RPMI7951 (cell line): Measurements from ENCODE around the gene DLG4. TPM values are rescaled to one million over a fixed set of nuclear protein-coding genes. Genes with fewer than 3 reads are reported as not detected.

ENCODE experiments used
- DNase-seq: peaks from one replicate; pipeline ENCODE4 v3.0.0-alpha.2; 2012; ENCODE audit warnings: low read depth
- total RNA-seq: library from RNA; depleted of rRNA; stranded (reverse); fragments of >200 nt; shearing (Covaris generic); gene quantifications from 2 replicates; pipeline ENCODE4 v1.2.3, GENCODE V29; 2014

The DLG4 gene
- total RNA-seq, 1 experiment from 2014 or later: 6.5 TPM

DNA sequence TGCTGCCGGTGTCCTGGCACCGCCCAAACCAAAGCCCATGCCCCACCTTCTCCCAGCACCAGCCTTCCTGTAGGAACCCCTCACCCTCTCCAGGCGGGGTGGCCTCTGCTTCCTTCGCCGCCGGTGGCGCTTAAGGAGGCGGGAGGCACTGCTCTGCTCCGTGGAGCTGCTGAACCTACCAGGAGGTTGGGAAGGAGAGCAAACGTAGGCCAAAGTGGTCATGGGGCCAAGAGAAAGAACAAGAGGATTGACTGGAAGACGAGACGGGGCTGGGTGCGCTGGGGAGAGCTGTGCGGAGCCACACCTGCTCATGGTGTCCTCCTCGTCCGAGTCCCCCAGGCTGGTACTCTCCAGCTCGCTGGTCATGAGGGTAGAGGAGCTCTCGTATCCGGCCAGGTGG, 9.9 kb upstream of the DLG4 start:
- no peak for DNase-seq

DNA sequence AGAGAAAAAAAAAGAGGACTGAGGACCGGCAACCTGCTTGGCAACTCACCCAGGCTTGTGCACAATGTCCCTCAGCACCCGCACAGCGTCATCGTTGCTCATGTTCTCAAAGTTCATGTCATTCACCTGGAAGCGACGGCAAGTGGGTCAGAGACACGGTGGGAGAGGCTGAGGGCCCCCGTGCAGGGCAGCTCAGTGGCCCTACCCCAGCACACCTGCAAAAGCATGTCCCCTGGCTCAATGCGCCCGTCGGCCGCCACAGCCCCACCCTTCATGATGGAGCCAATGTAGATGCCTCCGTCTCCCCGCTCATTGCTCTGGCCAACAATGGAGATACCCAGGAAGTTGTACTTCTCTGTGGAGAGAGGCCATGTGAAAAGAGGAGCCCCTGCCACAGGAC, 9.3 kb upstream of the DLG4 start:
- DNase-seq: no peak

DNA sequence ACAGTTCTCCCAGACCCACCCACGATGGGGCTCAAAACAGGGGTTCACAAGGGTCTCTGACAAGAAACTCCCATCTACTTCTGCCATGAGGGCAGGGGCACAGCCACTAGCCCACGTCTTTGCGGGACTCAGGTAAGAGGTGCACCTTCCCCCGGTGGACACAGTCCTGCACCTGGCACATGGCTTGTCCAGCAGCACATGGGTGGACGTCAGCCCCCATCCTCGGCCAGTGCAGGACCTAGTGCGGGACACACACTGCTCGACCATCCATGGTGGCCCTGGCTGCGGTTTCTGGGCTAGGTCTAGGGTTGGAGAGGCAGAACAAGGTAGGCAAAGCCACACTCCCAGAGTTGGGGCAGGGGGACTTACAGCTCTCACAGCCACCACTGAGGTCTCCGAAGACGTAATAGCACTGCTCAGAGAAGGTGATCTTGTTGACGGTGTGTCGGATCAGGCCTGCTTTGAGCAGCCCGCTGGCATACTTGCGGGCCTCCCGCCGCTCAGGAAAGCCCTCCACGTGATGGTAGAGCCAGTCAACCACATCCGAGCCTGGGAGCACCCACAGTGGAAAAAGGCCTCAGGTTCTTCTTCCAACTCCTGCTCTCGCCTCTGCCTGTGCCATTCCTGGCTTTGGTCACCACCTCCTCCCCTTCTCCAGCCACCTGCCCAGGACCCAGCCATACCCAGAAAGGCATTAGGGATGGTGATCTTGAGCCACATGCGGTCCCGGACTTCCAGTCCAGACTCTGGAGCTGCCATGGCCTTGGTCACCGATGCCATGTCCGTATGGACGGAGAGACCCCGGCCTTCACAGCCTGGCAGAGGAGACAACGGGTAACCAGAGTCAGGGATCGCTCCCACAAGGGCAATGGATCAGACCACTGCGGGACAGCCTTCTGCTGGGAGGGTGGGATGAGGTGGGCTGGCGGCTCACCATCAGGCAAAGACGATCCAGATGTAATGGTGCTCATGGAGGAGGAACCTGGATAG, 7.4 kb upstream of the DLG4 start:
- DNase-seq: no peak

DNA sequence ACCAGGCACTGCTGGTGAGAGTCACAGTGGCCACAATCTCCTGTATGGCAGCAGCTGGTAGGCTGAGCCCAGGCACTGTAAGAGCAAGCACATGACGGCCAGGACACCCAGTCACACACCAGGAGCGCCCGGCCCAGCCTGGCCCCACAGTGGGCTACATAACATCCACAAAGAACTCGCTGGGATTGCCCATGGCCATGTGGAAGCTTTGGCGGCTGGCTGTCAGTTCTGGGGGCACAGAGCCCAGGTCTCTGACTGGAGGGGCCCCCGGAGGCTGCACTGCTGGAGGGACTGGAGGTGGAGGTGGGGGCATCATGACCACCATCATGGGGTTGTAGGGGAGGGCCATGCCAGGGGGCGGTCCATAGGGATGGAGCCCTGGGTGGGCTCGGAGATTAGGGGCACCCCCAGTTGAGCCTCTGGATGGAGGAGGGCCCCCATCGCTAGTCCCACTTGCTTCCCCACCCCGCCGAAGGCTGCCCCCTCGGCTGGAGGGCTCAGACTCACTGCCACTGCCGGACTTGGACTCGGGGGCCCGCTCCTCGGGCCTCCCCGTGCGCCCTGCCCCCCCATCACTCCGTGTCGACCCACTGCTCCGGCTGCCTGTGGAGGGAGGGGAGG, 6.2 kb upstream of the DLG4 start:
- DNase-seq: no peak

GRCh38 chr17:7224661-7225111, 5.0 kb upstream of the DLG4 start:
- no peak for DNase-seq

- DNase-seq: no peak
Measured at GRCh38 chr17:7224110-7224509, 4.5 kb upstream of the DLG4 start.

- no peak for DNase-seq
Measured at GRCh38 chr17:7223375-7223774, 3.7 kb upstream of the DLG4 start.

GRCh38 chr17:7222972-7223292, 3.3 kb upstream of the DLG4 start:
- no peak for DNase-seq

GRCh38 chr17:7222093-7222971, 2.7 kb upstream of the DLG4 start:
- DNase-seq: no peak

GRCh38 chr17:7221278-7222092, 1.8 kb upstream of the DLG4 start:
- no peak for DNase-seq

DNA sequence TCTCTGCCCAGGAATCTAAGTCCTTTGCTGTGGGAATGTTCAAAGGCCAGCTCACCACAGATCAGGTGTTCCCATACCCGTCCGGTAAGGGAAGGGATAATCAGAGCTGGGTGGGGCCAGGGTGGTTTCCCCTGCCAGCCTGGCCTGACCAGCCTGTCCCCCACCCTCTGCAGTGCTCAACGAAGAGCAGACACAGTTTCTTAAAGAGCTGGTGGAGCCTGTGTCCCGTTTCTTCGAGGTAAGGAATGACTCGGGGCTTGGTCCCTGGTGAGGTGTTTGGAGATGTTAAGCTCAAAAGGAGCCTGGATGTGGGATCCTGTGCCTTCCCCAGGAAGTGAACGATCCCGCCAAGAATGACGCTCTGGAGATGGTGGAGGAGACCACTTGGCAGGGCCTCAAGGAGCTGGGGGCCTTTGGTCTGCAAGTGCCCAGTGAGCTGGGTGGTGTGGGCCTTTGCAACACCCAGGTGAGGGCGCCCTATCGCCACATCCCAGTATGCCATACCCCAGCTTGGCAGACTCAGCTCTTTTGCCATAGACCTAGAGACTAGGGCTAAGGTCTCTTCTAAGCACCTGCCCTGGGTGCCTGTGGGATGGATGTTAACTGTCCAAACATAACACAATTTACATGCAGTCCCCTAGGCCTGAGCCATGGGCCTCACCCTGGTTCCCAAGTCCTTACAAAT, 1.1 kb upstream of the DLG4 start:
- peak; percentile 47 for DNase-seq

GRCh38 chr17:7219229-7219811, 316 bp downstream of the DLG4 start:
- DNase-seq: no peak

GRCh38 chr17:7218758-7219157, 878 bp downstream of the DLG4 start:
- DNase-seq: no peak

- no peak for DNase-seq
Measured at GRCh38 chr17:7218166-7218565, 1.5 kb downstream of the DLG4 start.

DNA sequence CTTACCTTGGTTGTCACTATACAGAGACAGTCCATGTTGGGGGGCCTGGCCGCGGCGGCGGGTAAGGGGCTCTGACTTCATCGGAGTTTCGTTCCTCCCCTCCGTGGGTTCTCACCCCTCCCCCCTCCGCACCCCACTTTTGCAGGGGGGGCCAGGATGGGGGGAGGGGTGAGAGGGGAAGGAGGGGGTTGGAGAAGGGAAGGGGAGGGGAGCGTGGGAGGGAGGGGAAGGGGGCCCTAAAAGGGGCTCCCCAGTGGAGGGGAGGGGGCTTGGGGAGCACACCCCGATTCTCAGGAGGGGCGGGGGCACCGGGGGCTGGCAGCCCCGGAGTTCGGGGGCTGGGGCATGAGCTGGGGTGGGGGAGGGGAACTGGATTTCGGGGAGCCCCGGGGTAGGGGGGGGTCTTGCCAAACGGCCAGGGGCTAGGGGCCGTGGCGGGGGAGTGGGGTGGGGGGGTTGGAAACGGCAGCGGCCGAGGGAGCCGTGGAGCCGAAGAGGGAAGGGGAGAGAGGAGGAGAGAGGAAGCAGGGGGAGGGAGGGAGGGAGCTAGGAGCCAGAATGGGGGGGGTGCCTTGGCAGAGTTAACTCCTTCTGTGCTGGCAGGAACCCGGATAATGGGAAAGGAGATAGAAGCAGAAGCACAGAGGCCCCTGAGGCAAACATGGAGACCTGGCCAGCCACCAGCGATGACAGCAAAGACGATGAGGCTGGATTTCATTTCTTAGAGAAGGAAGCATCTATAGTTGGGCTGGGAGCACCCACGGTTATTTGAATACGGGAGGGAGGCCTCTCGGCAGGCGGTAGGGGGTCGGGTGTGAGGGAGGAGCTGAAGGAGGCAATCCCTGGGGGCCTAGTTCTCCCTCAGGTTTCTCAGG, 2.3 kb downstream of the DLG4 start:
- peak; percentile 72 for DNase-seq

- DNase-seq: no peak
Measured at GRCh38 chr17:7216242-7217112, 3.2 kb downstream of the DLG4 start.

DNA sequence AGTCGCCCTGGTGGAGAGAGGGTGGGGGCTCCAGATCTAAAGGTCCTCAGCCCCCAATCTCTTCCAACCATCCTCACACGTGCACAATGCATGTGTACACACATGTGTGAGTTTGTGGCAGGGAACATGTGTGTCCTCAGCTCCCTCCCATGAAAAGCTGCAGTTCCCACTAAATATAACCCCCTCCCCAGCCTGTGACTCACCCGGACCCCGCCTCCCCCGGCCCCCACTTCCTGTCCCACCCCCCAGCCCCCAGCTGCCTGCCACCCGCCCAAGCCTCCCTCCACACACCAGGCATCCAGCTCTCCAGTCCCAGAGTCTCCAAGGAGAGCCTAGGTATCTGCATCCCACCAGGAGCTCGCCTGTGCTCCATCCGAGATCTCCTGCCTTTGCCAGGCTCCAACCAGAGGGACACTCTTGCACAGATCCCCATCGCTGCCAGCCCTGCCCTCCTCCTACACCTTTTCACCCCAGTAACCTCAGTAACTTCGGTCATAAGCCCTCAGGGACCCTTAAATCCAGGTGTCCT, 3.9 kb downstream of the DLG4 start:
- no peak for DNase-seq

DNA sequence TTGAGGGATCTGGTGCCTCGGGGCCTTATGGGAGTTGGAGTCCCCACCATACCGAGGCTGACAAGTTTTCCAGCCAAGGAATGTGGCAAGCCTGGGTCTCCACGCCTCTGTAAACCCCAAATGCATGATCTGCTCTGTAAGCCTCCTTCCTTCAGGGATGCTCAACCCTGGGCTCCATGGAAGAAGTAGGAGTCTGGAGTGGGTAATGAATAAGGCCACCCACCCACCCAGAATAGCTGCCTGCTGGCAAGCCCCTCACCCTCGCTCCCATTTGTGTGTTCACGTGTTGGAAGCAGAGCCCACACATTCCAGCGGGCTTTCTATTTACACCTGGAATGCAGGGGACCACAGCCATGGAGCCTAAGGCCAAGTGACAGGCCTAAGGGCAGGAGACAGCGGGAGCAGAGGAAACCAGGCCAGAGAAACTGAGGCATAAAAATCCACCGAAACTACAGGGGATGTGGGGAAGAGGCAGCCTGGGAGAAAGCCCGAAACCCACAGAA, 4.4 kb downstream of the DLG4 start:
- no peak for DNase-seq
